Epidermal melanocyte (primary cell): ENCODE measurements around the gene C5orf24.
"Not testable (repeated sequence)": the region's sequence is repeated elsewhere in the genome, so short reads cannot be mapped to it uniquely, and the experiment has no call there.

ENCODE experiments used
- DNase-seq: peaks from one replicate; pipeline ENCODE4 v3.0.0; 2011; ENCODE audit warnings: low spot score; ENCODE audit not compliant: insufficient read length

C5orf24 gene

DNA sequence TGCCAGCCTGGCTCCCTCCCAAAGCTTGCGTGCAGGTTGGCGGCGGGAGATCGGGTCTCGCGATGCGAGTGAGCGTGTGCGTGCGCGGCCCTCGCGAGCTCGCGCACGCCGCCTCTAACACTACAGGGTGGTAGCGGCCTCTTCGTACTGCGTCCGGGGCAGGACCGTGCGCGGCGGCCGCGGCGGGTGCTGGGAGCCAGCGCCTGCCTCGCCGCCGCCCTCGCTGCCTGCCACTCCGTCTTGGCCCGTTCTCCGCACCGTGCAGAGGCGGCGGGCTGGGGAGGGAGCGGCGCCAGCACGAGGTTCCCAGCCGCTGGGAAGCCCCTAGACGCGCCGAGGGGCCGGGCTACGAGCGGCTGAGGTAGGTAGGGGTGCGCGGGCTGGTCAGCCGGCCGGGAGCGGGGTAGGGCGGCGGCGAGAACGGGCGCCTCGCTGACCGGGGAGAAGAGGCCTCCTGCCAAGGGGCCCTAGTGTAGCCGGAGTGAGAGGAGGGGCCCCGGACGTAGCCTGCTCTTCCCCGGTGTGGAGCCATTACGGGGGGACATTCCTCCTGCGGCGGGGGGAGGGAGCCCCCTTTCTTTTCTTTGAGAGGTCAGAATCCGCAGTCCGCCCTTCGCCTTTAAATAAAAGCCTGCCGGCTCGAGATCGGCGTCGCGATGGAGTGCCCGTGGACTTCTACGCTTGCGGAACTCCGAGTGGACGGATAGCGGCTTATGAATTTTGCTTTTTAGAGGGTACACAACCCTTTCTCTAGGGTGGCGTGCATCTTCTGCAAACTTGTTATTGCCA is at the start of gene C5orf24:
C5orf24 (plus strand) TSS at position 117 of the 789 bp plus-strand sequence. CDS start 8,933 bp downstream, outside the sequence.
- DNase-seq, result peak; percentile 88

DNA sequence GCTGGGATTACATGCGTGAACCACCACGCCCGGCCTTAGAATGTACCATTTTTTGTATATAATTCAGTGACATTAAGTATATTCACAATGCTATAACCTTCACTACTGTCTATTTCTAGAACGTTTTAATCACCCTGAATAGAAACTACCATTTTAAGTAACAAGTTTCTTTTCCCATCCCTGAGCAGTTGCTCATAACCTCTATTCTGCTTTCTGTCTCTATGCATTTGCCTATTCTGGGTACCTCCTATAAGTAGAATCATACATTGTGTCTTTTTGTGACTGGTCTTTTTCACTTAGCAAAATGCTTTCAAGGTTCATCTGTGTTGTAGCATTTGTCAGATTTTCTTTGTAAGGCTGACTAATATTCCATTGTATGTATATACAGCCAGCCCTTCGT is 47.3 kb upstream of the C5orf24 start:
- DNase-seq, result no peak

DNA sequence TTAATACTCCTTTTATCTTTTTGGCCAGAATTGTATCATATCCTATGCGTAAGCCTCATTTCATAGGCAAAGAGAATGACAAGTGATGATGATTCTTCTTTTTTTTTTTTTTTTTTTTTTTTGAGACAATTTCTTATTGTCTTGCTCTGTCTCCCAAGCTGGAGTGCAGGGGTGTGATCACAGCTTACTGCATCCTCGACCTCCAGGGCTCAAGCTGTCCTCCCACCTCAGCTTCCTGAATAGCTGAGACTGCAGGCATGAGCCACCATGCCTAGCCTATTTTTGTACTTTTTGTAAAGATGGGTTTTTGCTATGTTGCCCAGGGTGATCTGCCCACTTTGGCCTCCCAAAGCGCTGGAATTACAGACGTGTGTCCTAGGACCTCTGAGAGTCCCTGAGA is 41.9 kb upstream of the C5orf24 start:
- no peak for DNase-seq

DNA sequence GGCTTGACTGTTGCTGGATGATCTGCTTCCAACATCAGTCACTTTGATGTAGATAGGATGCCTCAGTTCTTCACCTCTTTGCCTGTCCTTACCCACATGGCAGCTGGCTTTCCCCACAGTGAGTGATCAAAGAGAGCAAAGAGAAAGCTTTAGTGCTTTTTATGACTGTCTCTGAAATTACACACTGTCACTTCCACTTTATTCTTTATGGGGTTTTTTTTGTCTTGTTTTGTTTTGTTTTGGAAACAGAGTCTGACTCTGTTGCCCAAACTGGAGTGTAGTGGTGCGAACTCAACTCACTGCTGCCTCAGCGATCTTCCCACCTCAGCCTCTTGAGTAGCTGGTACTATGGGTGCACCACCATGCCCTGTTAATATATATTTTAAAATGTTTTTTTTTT is 32.4 kb upstream of the C5orf24 start:
- no peak for DNase-seq

DNA sequence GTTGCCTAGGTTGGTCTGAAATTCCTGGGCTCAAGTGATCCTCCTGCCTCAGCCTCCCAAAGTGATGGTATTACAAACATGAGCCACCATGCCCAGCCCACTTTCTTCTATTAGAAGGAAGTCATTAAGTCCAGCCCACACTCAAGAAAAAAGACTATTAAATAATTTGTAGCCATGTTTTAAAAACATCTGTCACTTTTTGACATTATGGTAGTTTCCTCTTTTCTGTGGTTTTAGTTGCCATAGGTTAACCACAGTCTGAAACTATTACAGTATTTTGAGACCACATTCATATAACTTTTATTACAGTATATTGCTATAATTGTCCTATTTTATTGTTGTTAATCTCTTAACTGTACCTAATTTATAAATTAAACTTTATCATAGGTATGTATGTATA is 31.9 kb upstream of the C5orf24 start:
- no peak for DNase-seq

DNA sequence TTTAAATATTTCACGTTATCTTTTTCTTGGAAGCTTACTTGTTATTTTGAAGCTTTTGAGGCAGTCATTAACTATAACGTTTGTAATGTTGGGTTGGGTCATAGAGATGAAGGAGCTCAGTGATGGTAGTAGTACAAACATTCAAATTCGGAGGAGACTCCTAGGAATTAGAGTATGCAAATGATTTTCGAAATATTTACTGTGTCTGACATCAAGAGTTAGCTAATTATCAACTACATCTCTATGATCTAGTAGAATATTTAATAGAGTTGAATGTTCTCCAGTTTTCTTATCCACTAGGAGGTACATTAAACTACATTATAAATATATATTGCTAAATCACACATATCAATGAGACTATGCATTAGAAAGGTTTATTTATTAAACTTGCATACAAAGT is 28.8 kb upstream of the C5orf24 start:
- no peak for DNase-seq

DNA sequence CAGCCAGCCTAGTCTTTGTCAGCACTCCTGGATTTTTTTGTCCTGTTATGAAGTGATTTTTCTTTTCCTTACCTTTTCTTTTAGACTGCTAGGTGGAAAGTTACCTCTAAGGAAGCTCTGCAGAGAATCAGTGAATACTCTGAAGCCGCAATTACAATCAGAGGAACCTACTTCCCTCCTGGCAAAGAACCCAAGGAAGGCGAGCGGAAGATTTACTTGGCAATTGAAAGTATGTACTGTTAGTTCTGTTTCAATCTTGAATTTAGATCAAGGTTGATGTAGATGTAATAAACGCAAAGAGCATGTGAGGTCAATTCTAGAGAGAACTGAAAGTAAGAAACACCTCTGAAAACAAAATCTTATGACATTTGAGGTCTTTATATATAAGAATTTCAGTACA is 27.0 kb upstream of the C5orf24 start:
- DNase-seq, result no peak

DNA sequence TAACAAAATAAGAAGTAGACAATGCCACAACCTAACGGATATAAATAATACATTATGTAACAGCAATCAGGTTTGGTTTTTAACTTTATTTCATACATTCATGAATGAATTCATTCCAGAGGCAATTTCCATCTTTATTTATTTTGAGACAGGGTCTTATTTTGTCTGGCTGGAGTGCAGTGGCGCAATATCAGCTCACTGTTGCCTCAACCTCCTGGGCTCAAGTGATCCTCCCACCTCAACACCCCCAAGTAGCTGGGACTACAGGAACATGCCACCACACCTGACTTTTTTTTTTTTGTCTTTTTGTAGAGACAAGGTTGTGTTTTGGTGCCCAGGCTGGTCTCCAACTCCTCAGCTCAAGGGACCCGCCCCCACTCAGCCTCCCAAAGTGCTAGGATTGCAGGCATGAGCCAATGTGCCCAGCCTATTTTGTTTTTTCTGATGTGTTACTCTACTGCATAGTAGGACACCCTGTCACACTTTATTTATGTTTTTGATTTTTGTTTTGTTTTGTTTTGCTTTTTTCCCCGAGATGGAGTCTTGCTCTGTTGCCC is 26.3 kb upstream of the C5orf24 start:
- DNase-seq, result no peak

DNA sequence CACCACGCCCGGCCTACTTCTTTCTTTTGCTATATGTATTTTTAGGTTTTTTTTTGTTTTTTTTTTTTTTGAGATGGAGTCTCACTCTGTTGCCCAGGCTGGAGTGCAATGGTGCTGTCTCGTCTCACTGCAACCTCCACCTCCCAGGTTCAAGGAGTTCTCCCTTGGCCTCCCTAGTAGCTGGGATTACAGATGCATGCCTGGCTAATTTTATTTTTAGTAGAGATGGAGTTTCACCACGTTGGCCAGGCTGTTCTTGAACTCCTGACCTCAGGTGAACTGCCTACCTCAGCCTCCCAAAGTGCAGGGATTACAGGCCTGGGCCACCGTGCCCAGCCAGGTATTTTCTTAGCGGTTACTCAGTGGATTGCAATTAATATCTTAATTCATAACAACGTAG is 23.9 kb upstream of the C5orf24 start:
- DNase-seq, result no peak

DNA sequence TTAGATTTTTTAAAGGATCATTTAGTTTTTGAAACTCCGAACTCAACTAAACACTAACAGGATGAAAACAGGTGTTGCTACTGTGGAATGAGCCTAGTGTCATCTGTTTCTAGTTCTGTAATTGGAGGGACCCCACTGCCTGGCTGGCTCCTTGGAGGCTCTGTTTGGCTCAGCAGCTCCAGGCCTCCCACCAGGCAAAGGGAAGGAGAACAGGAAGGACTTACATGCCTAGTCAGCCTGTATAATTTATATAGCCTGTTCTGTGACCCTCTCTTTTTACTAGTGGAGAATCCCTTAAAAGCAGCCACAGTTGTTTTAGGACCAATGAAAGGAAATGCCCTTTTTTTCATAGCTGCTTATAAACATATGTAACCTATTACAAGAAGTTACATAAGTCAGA is 21.1 kb upstream of the C5orf24 start:
- no peak for DNase-seq

DNA sequence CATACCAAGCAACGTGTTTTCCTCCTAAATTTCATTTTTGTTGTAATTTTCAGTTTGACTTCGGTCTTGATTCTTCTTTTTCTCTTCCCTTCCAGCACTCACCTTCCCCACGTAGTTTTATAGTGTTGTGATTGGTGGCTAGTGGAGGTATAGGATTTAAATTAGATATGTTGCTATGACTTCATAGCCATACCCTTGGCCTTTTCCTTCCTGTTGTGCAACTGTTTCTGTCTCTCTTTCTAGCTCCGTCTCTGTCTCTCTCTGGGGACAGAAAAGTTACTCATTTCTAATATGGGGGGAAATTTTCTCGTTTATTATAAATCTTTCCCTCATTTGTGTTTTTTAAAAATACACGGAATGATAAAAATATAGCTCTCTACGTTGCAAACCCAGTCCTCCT is 20.6 kb upstream of the C5orf24 start:
- no peak for DNase-seq

DNA sequence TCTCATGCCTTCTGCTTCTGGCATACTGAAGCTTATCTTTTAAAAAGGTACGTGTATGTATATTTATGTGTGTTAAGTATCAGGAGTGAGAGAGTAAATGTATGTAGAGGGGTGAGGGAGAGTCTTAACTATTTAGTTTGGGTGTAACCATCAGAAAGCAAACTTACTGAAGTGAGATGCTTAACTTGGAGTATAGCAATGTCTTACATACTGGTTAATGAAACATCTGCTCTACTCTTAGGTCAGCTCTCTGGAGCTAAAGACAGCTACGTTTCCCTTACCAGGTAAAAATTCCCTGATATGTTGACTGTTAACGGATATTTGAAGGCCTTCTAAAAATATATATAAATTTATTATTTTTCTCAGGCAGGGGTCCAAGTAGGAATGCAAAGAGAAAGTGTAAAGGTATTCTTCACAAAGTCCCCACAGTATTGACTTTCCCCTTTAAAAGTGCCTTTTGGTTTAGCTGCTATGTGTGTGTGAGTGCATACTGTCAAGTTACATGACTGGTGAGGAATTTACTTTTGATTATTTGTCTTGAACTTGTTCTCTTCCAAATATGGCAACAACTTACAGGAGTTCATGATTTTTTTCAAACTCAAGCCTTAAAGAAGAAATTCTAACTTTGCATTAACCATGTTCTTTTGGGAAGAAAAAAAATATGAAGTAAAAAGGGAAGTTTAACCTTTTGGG is 12.3 kb upstream of the C5orf24 start:
- no peak for DNase-seq

DNA sequence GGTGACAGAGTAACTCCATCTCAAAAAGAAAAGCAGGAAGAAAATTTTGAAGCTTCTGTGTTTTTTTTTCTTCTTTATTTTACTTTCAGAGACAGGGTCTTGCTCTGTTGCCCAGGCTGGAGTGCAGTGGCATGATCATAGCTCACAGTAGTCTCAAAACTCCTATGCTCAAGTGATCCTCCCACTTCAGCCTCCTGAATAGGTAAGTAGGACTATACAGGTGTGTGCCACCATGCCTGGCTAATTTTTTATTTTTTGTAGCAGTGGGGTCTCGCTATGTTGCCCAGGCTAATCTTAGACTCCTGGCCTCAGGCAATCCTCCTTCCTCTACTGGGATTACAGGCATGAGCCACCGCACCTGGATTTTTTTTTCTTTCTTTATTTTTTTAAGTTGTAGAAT is 10.1 kb upstream of the C5orf24 start:
- DNase-seq, result no peak

DNA sequence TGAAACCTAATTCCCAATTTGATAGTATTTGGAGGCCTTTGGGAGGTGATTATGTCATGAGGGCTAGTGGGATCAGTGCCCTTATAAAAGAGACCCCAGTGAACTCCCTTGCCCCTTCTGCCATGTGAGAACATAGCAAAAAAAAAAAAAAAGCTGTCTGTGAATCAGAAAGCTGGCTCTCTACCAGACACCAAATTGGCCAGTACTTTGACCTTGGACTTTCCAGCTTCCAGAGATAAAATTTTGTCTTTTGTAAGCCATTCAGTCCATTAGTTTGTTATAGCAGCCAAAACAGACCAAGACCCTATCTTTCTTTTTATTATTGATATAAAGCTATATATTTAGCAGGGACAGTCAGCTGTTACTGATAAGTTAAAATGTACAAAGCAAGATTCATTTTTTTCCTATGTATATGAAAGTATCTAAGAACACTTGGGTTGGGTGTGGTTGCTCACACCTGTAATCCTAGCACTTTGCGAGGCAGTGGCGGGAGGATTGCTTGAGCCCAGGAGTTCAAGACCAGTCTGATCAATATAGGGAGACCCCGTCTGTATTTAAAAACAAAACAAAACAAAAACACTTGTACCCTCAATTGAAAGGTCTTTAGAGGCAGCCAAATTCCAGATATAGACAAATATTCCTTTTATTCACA is 8.1 kb upstream of the C5orf24 start:
- no peak for DNase-seq

DNA sequence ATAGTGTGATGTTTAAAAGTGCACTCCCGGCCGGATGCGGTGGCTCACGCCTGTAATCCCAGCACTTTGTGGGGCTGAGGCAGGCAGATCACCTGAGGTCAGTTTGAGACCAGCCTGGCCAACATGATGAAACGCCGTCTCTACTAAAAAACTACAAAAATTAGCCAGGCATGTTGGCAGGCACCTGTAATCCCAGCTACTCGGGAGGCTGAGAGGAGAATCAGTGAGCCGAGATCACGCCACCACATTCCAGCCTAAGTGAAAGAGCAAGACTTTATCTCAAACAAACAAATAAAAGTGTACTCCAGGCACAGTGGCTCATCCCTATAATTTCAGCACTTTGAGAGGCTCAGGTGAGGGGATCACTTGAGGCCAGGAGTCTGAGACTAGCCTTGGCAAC is 7.4 kb upstream of the C5orf24 start:
- DNase-seq, result not testable (repeated sequence)

DNA sequence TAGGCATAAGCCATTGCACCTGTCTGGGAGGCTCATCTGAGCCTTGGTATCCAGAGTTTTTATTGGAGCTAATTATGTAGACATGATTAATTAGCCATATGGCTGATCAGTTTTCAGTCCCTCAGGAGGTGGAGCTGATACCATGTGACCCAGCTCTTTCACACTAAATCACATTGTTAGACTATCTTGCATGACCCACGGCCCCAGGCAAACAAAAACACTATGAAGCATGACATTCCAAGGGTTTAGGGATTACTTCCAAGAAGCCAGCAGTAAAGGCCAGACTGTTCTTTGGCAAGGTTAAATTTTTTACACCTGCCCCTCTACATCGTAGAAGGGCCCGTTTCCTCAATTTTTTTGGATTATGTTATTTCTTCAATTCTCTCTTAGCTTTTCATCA is 5.0 kb upstream of the C5orf24 start:
- peak; percentile 38 for DNase-seq

DNA sequence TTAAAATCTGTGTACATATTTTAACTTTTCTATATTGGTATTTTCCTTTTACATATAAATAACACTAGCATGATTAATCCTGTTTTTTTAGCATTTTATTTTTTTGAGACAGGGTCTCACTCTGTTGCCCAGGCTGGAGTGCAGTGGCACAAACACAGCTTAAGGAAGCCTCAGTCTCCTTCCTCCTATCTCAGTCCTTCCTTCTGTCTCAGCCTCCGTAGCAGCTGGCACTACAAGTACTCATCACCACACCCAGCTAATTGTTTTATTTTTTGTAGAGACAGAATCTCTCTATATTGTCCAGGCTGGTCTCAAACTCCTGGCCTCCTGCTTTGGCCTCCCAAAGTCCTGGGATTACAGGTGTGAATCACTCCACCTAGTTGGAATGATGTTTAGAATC is 1.5 kb upstream of the C5orf24 start:
- no peak for DNase-seq

DNA sequence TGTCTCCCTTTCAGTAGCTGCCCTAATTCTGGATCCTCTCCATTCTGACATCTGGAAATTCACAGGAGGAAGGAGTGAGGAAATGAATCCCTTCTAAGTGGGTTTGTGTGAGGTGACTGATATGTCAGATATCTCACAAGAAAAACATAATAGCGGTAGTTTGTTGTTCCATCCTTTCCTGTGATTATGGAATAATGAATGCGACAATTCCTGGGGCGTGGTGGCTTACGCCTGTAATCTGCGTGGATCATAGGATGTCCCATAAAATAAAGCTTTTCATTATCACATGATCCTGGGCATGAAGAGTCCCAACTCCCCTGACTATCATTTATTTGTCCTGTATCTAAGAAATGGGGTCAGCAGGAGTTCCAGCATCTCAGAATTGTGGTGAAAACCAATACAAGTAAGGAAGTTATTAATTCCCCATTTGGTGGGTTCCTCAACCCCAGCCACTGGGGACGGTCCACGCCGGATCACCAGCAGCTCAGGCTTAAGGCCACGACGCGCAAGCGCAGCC is 375 bp upstream of the C5orf24 start:
- no peak for DNase-seq

DNA sequence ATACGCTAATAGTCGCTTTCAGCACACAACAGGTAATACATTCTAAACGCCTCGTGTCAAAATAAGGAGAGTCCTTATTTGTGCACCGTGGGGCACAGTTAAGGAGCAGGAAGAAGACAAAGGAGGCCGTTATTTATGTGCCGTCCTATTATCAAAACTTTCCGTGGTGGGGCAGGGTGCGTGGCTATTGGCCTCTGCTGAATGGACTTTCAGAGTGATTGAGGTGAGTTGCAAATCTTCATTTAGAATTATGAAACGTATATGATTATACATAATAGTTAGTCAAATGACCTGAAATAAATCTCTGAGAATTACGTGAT is 833 bp downstream of the C5orf24 start:
- DNase-seq, result no peak

DNA sequence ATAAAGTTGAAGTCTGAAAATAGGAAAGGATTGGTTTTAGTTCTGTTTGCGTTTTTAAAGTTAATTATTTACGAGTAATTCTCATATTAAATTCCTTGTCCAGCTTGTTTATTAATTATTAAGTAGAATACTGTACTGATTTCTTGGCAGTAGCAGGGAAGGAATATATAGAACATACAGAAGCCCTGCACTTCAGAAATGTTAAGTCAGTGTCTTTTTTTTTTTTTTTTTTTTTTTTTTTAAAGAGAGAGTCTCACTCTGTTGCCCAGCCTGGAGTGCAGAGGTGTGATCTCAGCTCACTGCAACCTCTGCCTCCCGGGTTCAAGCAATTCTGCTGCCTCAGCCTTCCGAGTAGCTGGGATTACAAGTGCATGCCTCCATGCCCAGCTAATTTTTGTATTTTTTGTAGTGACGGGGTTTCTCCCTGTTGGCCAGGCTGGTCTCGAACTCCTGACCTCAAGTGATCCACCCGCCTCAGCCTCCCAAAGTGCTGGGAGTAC is 3.7 kb downstream of the C5orf24 start:
- not testable (repeated sequence) for DNase-seq

DNA sequence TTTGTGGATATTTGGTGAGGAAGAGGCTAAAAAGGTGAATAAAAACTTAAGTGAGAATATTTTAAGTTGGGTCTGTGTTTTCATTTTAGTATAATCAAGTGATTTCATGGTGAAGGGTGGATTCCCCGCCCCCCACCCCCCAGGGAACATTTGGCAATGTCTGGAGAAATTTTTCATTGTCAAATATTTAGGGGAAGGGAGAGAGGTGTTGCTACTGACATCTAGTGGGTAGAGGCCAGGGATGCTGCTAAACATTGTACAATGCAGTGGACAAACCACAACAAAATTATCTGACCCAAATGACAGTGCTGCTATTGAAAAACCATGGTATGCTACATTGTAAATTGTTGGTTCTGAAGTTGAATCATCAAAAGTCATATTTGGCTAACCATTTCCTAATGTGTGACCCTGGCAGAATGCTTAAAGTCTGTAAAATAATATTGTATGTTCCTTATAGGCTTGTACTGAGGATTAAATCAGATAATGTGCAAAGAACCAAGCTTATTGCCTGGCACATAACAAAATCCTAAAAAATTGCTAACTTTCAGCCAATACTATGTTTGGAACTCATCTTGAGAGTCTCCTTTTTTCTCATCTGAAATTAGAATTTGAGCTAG is 5.6 kb downstream of the C5orf24 start:
- no peak for DNase-seq
